GM18498 (cell line): ENCODE results near the gene NLGN3.

Experiments
- ATAC-seq: cut with Tn5 transposase; IDR thresholded peaks from one replicate; pipeline ENCODE4 v1.9.1; 2021; ENCODE audit warnings: mild to moderate bottlenecking, moderate library complexity; ENCODE audit not compliant: unreplicated experiment

Gene NLGN3

DNA sequence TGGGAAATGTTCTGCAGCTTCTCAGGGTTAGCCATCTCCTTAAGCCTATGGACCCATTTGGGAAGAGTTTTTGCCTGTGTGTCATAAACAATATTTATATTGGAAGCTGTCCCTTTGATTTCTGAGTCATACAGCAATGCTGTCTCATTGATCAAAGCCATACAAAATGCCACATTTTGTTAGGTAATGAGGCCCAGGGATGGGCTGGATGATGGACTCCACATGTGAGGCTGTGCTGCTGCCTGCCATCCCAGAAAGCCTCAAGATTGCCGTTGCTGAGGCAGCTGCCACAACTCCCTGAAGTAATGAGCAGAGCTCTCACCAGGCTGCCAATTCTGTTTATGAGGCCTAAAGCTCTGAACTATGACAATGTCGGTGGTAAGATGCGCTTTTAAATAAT, 66.2 kb downstream of the NLGN3 start:
- no peak for ATAC-seq

- no peak for ATAC-seq
These were observed 67.9 kb downstream of the NLGN3 start for GRCh38 chrX:71212536-71212935.

GRCh38 chrX:71214152-71214551, 69.5 kb downstream of the NLGN3 start:
- ATAC-seq = no peak

DNA sequence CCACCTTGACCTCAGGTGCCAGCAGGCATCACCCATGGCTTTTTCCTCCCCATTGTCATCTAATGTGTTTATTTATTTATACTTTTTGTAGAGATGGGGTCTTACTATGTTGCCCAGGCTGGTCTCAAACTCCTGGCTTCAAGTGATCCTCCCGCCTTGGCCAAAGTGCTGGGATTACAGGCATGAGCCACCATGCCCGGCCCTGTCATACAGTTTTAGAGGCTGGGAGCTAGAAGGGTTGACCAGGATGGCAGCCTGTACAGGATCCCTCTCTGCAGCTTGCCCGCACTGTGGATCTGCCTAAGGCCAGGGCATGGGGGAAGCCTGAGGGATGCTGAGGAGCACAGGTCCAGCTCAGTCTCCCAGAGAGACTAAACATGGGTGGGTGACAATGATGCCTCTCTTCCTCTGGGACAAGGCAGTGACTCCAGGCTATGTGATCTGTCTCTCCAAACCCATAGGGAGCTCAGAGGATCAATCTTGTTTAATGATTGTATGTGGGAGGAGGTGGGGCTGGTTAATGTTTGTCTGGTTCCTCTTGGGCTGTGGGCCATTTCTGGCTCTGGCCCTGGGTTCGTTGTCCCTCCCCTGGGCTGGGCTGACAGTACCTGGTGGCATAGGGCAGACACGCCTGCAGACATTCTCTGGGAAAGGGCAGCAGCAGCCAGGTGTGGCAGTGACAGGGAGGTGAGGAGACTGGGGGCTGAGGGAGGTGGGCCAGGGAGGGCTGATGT, 70.1 kb downstream of the NLGN3 start:
- ATAC-seq = no peak

GRCh38 chrX:71215338-71215912, 70.8 kb downstream of the NLGN3 start:
- ATAC-seq = no peak

DNA sequence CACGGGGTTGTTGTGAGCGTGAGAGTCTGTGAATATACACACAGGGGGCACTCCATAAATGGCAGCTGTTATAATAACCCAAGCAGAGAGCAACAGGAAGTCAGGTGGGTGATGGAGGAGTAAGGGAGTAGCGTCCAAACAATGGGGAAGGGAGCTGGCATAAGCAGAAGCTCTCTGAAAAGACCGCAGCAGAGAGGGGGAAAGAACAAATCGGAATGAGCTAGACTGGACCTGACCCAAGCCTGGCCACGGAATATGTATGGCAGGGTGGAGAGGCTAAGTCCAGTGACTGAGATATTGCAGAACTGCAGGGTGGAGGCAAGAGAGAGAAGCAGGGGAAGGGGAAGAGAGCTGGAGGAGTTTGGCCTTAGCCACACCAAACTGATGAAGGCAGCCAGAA, 71.8 kb downstream of the NLGN3 start:
- ATAC-seq = no peak

DNA sequence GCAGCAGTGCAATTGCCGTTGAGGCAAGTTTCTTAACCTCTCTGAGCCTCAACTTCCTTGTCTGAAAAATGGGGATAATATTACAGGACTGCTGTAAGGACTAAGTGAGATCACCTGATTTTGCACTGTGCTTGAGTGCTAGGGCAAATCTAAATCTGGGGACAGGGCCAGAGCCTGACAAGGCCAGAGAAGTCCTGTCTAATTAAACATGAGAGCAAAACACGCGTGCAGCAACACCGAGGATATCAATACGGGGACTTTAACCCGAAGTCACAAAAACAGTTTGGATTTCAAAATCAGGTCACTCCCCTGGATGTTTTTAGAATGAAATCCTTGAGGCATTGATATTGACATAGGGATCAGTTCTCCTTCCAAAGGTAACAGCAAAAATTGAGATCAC, 72.7 kb downstream of the NLGN3 start:
- no peak for ATAC-seq
